ENCODE data around the gene C1orf167.
A peak's percentile ranks its signal among the peaks of the same experiment; 100 is the strongest.

The C1orf167 gene

GRCh38 chr1:11780380-11781147, 18.6 kb downstream of the C1orf167 start:
- H3K27ac ChIP-seq, result no peak overlapping the region
- TF ChIP-seq, protein P1, sequence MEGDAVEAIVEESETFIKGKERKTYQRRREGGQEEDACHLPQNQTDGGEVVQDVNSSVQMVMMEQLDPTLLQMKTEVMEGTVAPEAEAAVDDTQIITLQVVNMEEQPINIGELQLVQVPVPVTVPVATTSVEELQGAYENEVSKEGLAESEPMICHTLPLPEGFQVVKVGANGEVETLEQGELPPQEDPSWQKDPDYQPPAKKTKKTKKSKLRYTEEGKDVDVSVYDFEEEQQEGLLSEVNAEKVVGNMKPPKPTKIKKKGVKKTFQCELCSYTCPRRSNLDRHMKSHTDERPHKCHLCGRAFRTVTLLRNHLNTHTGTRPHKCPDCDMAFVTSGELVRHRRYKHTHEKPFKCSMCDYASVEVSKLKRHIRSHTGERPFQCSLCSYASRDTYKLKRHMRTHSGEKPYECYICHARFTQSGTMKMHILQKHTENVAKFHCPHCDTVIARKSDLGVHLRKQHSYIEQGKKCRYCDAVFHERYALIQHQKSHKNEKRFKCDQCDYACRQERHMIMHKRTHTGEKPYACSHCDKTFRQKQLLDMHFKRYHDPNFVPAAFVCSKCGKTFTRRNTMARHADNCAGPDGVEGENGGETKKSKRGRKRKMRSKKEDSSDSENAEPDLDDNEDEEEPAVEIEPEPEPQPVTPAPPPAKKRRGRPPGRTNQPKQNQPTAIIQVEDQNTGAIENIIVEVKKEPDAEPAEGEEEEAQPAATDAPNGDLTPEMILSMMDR (conservative IDR thresholded peaks at IDR 0.05), result no peak
- TF ChIP-seq ZFX (IDR thresholded peaks at IDR 0.05), result no peak

- no peak overlapping the region for H3K27ac ChIP-seq
- TF ChIP-seq ZFX (IDR thresholded peaks at IDR 0.05), result no peak
- TF ChIP-seq, protein P1 (conservative IDR thresholded peaks at IDR 0.05), result no peak
Observed at GRCh38 chr1:11781297-11781696, 19.3 kb downstream of the C1orf167 start.

- no peak for TF ChIP-seq ZFX (IDR thresholded peaks at IDR 0.05)
- TF ChIP-seq, protein P1 (conservative IDR thresholded peaks at IDR 0.05), result no peak
- H3K27ac ChIP-seq, result no peak overlapping the region
Observed at GRCh38 chr1:11782127-11782708, 20.2 kb downstream of the C1orf167 start.

GRCh38 chr1:11783556-11783955, 21.6 kb downstream of the C1orf167 start:
- H3K27ac ChIP-seq, result no peak overlapping the region
- TF ChIP-seq, protein P1 (conservative IDR thresholded peaks at IDR 0.05), result no peak
- no peak for TF ChIP-seq ZFX (IDR thresholded peaks at IDR 0.05)

DNA sequence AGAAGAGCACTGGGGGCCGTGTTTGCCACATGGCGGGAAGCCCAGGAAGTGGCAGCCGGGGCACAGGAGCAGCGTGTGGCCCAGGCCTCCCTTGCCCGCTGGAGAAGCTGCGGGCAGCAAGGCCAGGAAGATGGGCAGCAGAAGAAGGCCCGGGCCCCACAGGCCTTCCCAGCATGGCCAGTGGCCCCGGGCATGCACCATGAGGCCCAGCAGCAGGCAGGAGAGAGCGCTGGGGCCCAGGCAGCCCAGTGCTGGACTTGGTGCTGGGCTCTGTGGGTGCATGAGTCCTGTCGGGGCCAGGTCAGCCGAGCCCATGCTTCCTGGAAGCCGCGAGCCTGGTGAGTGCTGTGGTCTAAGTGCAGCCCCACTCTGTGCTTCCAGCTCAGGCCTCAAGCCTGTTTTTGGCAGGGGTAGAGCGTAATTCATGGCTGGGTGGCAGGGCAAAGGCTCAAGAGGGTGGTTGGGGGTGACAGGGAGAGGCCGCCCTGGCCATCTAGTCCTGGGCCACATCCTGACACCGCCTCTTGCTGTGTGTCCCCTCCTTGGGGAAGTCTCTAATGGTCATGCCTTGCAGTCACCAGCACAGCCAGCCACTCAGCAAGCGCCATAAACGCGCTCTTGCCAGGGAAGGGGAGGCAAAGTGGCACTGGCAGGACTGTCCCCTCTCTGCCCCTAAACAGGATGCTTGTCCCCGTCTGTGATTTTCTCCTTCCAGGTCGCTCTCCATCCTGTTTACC, 22.4 kb downstream of the C1orf167 start:
- H3K27ac ChIP-seq, result no peak overlapping the region
- no peak for TF ChIP-seq ZFX (IDR thresholded peaks at IDR 0.05)
- TF ChIP-seq, protein P1 (conservative IDR thresholded peaks at IDR 0.05), result no peak

DNA sequence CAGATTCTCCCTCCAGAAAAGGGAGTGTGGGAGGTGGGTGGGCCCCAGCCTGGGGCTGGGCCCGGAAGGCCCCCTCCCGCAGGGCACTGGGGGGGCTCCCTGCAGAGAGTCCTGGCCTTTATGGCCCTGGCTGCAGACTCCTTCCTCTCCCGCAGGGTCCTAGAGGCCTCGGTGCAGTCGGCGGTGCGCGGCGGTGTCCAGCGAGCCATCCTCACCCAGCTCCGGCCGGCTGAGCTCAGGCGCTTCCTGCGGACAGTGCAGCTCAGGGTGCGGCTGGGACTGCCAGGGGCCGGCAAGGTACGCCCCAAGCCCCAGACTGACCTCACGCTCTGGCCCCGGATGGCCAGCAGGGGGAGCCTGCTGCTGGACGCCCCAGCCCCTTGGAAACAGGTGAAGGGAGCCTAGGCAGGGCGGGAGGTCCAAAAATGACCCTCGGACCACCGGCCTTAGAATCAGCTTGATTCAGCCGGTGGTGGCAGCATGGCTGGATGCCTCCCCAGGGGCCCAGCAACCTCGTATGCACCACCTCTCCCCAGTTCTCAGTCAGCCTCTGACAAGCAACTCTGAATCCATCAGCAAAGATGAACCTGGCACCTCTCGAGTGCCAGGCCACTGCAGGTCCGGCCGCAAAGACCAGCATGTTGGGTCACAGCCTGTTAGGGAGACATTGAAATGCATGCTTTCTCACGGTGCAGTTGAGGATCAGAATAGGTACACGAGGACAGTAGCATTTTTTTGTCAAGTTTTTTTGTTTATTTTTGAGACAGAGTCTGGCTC, 23.2 kb downstream of the C1orf167 start:
- TF ChIP-seq, protein P1 (conservative IDR thresholded peaks at IDR 0.05), result peak; percentile 96
- no peak for TF ChIP-seq ZFX (IDR thresholded peaks at IDR 0.05)
- no peak overlapping the region for H3K27ac ChIP-seq
